Cardiac muscle cell (in vitro differentiated cells and primary cell): ENCODE measurements around the gene CCDC74A. TPM values are rescaled to one million over a fixed set of nuclear protein-coding genes. Genes with fewer than 3 reads are reported as not detected.
"Not testable (repeated sequence)": the region's sequence is repeated elsewhere in the genome, so short reads cannot be mapped to it uniquely, and the experiment has no call there.

Experiments used
- DNase-seq, 2 donors: peaks; one replicate each; pipeline versions ENCODE4 v3.0.0 to v3.0.0-alpha.2; 2010 to 2017; ENCODE audit warnings: low read depth in 1 of 2, low spot score in 1 of 2
- H3K27ac ChIP-seq: fragments of 200-600 bp; sonication (generic); 2 replicates; pipeline ENCODE4 v1.5.1; 2016
- H3K27me3 ChIP-seq: fragments of 200-600 bp; sonication (generic); 2 replicates; pipeline ENCODE4 v1.6.0; 2016; ENCODE audit warnings: control low read depth
- H3K36me3 ChIP-seq: fragments of 200-600 bp; sonication (generic); 2 replicates; pipeline ENCODE4 v1.5.1; 2016; ENCODE audit warnings: control low read depth
- H3K4me1 ChIP-seq: fragments of 200-600 bp; sonication (generic); 2 replicates; pipeline ENCODE4 v1.8.1; 2017; ENCODE audit warnings: low read depth, mild to moderate bottlenecking, mixed run types
- H3K4me3 ChIP-seq: fragments of 200-600 bp; sonication (generic); 2 replicates; pipeline ENCODE4 v1.5.1; 2016; ENCODE audit warnings: mild to moderate bottlenecking
- H3K9me3 ChIP-seq: fragments of 200-600 bp; sonication (generic); 2 replicates; pipeline ENCODE4 v1.5.1; 2017; ENCODE audit warnings: low read depth, mild to moderate bottlenecking, control low read depth
- CTCF ChIP-seq: IDR thresholded peaks from 2 replicates; pipeline ENCODE4 v1.5.1; 2012; ENCODE audit warnings: low read depth, mild to moderate bottlenecking, low read length
- polyA plus RNA-seq: library from polyadenylated mRNA; unstranded; fragments of >200 nt; fragmentation: Nextera tagmentation; extraction: Ambion mirVana; gene quantifications from 2 replicates; pipeline ENCODE4 v1.2.1, GENCODE V29; 2016
- total RNA-seq: library from RNA; depleted of rRNA; stranded (reverse); fragments of >200 nt; gene quantifications from 2 replicates; pipeline ENCODE4 v1.2.3, GENCODE V29; 2016

CCDC74A gene
- total and polyA plus RNA-seq, 2 experiments from 2014 or later = 10.4 to 20.6 TPM

DNA sequence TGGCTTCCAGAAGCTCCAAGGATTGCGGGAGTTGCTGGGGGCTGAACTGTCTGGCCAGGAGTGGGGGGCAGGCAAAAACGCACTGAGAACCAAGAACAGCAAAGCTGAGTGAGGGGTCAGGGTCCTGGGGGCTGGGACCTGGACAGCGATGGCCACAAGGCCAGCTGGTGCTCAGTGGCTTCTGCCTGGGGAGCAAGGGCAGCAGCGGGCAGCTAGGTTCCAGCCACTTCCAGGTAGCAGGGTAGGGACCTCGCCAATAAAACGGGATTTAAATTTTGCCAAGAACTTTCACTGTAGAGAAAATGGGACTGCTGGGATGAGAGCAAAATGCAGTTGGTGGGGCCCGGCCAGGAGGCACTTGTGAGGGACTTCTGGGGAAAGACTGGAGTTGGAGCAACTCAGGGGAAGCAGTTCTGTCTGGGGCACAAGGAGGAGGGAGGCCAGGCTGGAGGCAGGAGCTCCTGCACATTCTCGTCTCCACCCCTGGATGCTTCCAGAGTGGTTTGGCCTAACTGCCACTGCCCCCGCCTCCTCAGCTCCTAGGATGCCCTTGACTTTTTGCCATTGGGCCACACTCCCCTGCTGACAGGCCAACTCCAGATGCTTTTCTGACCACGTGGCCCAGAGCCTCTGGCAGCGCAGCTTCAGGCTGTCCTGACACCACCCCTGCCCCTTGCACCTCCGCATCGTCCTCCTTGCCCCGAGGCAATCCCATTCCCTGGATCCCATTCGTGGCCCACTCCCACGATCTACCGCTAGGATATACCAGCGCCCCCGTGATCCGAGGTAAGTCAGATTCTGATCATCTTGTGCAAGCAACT lies 5.5 kb upstream of the CCDC74A start:
- H3K27ac ChIP-seq = no peak overlapping the region
- H3K36me3 ChIP-seq = no peaks in the 10 kb centered on the region
- TF ChIP-seq CTCF = no peak
- no peaks in the 10 kb centered on the region for H3K4me1 ChIP-seq
- no peak for DNase-seq
- no peaks in the 10 kb centered on the region for H3K27me3 ChIP-seq
- H3K9me3 ChIP-seq = no peaks in the 10 kb centered on the region
- no peak overlapping the region for H3K4me3 ChIP-seq

DNA sequence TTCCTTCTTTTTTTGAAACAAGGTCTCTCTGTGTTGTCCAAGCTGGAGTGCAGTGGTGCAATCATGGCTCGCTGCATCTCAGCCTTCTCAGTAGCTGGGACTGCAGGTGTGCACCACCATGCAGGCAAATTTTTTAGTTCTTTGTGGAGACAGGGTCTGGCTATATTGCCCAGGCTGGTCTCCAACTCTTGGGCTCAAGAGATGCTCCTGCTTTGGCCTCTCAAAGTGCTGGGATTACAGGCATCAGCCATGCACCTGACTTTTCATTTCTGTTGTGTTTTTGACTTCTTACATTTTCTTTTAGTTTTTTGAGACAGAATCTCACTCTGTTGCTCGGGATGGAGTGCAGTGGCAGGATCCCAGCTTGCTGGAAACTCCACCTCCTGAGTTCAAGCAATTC lies 2.4 kb upstream of the CCDC74A start:
- not testable (repeated sequence) for H3K27me3 ChIP-seq, H3K36me3 ChIP-seq, H3K4me1 ChIP-seq, H3K9me3 ChIP-seq, DNase-seq, H3K4me3 ChIP-seq, H3K27ac ChIP-seq

DNA sequence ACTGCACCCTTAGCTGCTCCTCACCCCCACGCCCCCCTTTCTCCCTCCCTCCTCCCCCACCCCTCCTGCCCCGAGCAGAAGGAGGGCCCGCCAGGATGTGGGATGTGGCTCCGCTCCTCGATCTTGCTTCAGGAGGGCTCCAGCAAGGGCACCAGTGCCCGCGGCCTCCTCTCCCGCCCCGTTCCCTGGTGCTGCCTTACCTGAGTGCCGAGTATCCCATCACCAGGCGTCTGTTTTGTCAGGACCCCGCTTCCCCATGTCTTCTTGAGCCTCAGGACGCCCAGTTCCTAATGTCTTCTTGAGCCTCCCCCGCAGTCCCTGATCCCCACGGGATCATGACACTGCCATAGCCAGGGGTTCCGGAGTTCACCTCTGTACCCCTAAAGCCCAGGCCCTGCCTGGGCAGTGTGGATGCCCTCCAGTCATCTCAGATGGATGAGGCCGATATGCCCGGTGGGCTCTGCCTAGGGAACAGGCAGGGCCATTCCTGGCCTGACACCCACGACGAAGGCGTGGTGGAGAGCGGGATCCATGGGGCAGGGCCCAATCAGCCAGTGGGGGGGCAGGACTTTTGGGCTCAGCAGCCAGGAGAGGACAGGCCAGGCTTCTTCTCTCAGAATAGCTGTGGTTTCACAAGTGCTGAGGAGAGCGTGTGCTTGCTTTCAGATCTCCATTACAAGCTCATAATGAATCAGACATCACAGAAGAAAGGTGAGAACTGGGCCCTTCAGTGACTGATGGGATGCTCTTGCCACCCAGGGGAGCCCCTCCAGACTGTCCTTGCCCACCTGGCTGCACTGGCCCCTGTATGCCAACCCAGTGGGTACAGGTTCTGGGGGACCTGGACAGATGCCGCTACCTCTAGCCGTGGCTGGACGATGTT lies 1.5 kb downstream of the CCDC74A start:
- H3K36me3 ChIP-seq, H3K27ac ChIP-seq, H3K4me3 ChIP-seq, H3K27me3 ChIP-seq, H3K4me1 ChIP-seq, H3K9me3 ChIP-seq: not testable (repeated sequence)
- DNase-seq = peak in 1 of 2 donors; percentile 12

DNA sequence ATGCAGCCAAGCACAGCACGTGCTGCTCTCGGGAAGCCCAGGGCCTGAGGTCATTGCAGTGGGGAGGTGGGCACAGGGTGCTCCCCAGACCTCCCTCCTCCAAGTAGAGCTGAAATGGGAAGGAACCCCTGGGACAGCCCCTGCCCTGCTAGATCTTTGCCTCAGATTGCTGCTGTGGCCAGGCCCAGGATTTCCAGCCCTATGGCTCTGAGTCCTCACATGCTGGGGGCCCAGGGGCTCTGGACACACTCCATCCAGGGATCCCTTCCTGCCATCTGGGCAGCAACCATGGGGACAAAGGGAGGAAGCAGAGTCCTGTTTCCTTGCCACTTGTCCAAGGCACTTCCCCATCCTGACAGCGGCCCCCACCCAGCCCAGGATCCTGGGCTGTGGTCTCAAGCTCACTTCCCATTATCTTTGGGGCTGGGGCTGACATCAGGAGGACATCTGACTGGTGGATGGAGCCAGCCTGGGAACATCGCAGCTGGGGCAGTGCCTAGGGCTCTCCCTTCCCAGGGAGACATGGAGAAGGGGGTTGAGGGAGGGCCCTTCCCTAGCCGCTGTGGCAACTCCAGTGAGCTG lies 2.3 kb downstream of the CCDC74A start:
- H3K9me3 ChIP-seq, H3K27me3 ChIP-seq, H3K36me3 ChIP-seq, H3K4me1 ChIP-seq, H3K4me3 ChIP-seq, H3K27ac ChIP-seq, DNase-seq: not testable (repeated sequence)

- H3K4me3 ChIP-seq, H3K4me1 ChIP-seq, H3K27ac ChIP-seq, H3K27me3 ChIP-seq, H3K36me3 ChIP-seq, H3K9me3 ChIP-seq, DNase-seq: not testable (repeated sequence)
These were observed 3.1 kb downstream of the CCDC74A start for GRCh38 chr2:131530626-131531344.

DNA sequence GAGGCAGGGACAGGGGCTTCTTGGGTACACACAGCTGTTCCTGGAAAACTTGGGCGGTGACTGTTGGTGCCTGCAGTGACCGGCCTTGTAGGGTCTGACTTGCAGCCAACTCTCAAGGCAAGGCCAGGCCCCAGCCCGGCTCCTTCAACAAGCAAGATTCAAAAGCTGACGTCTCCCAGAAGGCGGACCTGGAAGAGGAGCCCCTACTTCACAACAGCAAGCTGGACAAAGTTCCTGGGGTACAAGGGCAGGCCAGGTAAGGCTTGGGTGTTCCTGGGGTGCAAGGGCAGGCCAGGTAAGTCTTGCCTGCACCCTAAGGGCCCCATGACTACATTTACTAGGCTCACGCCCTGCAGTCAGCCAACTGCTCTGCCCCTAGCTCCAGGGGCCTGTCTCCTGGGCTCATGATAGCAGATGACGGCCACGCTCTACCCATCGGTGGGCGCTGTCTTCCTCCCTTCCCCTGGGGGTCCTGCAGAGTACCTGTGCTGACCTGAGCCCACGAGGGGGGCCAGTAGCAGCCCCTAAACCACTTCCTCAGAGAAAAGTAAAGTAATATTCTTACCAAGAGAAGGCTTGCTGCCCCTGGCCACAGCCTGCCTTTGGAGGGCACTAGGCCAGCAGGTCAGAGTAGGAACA lies 4.0 kb downstream of the CCDC74A start:
- not testable (repeated sequence) for DNase-seq, H3K9me3 ChIP-seq, H3K4me3 ChIP-seq, H3K36me3 ChIP-seq, H3K4me1 ChIP-seq, H3K27me3 ChIP-seq, H3K27ac ChIP-seq

DNA sequence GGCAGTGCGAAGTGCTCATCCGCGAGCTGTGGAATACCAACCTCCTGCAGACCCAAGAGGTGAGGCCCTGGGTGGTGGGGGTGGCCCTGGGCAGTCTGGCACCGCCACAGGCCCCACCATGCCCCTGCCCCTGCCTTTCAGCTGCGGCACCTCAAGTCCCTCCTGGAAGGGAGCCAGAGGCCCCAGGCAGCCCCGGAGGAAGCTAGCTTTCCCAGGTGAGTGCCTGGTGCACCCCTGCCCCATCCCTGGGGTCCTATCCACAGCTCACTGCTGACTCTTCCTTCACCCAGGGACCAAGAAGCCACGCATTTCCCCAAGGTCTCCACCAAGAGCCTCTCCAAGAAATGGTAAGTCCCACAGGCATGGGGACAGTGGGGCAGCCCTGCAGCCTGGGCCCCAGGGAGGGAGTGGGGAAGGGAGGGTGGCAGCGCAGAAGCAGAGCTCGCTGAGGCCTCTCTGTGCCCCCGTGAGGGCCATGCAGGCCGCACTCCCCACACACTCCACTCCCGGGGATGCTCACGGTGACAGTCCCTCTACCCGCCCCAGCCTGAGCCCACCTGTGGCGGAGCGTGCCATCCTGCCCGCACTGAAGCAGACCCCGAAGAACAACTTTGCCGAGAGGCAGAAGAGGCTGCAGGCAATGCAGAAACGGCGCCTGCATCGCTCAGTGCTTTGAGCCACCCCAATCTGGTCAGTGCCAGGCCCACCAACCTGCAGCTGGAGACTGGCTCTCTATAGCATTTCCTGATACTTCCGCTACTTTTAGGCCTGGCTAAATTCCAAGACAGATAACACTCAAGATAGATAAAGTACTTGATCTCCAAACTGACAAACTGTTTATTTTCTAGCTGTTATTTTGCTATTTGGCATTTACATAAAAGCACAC lies 5.3 kb downstream of the CCDC74A start:
- H3K36me3 ChIP-seq, H3K27ac ChIP-seq, H3K27me3 ChIP-seq, H3K4me1 ChIP-seq, H3K9me3 ChIP-seq, H3K4me3 ChIP-seq, DNase-seq: not testable (repeated sequence)

DNA sequence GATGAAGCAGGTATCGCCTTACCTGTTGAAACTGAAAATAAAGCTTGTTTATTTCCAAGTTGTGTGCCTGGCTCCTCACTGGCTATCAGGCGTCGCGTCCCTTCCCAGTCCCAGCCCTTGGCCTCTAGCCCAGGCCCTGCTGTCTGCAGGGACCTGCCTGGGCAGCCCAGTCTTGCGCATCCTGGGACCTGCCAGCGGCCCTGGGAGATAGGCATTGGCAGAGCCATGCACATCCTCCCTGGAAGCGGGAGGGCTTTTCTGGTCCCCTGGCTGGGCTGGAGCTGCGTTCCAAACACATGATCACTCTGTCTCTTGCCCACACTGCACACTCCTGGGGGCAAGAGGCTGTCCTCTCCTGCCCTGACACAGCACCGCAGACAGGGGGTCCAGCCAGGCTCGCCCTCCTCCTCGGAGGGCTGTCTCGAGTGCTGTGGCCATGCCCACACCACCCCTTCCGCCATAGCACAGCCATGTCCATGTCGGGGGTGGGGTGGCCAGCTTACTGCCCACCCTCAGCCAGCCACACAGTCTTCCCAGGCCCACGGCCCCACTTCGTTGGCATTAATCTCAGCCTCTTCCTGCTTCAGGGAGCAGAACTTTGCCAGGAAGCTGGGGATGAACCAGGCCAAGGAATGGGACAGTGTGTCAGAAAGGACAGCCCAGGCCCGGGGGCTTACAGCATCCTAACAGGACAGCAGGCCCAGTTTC lies 6.1 kb downstream of the CCDC74A start:
- H3K4me1 ChIP-seq, H3K27ac ChIP-seq, H3K4me3 ChIP-seq, DNase-seq, H3K27me3 ChIP-seq, H3K36me3 ChIP-seq, H3K9me3 ChIP-seq: not testable (repeated sequence)

DNA sequence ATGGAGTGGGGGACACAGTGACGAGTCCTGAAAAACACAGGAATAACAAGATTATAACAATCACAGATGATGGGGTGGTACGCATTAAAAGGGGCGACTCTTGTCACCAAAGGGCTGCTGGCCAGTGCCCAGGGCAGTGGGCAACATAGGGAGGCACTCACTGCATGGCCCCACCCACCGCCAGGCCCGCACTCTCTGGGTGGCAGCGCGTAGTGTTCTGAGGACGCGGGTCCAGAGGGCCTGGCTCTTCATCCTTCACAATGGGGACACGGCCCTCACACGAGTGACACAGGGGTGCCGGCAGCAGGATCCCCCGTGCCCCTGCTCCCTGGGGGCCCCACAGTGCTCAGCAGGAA lies 6.6 kb downstream of the CCDC74A start:
- not testable (repeated sequence) for H3K27me3 ChIP-seq, H3K4me3 ChIP-seq, DNase-seq, H3K9me3 ChIP-seq, H3K36me3 ChIP-seq, H3K4me1 ChIP-seq, H3K27ac ChIP-seq

GRCh38 chr2:131534965-131535364 lies 7.3 kb downstream of the CCDC74A start:
- H3K4me1 ChIP-seq, H3K27me3 ChIP-seq, H3K4me3 ChIP-seq, H3K9me3 ChIP-seq, H3K36me3 ChIP-seq, H3K27ac ChIP-seq: not testable (repeated sequence)
- DNase-seq = peak in 1 of 2 donors; percentile 15
